OCI-M2 (cell line): ENCODE measurements around the gene NPR3.

Experiments used
- DNase-seq: peaks from one replicate; lab custom pipeline; 2025; ENCODE audit not compliant: unreplicated experiment; lab: John Stamatoyannopoulos, UW

NPR3 gene

DNA sequence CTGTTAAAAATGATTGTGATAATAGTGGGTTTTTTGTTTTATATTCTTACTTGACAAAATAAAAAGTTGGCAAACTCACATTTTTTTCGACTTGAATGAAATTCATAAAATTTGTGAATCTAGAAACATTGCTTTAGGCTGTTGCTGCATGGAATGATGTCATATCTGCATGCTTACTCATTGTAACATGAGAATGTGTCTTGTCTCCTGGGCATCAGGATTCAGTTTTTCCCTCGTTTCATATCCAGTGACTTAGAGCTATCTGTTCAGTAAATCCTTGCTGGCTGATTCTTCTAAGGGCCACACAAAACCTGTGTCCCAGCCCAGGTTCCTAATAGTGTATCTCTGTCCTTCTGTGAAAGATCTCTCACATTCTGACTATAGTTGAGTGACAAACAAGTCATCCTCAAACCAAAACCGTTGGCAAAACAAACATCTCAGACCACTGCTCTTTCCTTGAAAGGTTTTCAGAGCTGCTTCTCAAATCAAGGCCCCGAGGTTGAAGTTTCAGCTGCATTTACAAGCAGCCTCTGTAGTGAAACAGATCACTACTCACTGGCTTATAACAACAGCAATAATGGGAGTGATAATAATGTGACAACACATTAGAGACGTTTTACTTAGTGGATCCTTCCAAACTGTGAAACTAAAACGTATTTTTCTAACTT is 95.0 kb downstream of the NPR3 start:
- no peak for DNase-seq

DNA sequence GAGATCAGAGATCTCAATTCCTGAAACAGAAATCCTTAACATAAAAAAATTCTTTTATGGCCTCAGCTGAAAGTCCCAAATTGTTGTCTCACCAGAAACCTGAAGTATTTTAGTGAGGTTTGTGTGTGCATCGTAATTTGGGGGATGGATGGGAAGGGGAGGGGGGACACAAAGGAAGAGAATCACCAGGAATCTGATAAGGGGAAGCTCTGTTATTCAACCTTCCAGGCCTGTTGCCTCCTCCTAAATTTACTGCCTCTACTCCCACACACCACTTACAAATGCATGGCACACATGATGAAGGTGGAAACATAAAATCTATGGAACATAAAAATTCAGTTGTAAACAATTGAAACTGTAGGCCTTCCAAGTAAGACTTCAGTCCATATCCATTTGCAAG is 97.7 kb downstream of the NPR3 start:
- DNase-seq = no peak

DNA sequence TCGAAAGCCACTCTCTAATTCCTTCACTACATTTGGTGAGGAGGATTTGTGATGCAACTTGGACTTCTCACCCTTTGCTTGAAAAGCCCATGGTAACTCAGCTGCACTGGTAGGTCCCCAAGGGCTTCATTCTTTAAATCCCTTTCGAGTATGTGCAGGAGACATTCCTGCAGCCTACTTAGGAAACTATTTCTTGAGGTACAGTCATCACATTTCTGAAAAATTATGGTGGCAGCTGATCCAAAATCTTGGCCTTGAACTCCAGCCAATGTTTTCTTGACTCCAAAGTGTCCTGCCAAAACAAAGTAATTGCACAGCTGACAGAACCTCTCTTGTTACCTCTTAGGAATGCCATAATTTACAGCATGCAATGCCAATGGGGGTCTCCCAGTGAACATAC is 99.7 kb downstream of the NPR3 start:
- no peak for DNase-seq

DNA sequence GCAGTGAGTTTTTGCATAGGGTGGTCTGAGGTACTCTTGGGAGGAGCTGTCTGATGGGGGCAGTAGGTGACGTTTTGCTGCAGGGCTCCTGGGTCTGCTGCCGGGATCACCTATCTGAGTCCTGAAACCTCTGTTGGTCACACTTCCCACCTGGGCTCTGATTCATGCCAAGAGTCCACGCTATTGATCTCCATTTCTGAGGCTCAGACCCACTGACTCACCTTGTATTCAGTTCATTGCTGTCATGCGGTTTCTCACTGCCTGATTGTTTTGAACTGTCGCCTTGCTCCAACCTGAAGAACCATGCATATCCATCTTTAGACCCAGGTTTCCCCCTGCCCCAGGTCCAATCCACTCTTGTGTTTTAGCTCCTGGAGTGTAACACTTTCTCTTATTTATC is 101.3 kb downstream of the NPR3 start:
- DNase-seq = no peak

DNA sequence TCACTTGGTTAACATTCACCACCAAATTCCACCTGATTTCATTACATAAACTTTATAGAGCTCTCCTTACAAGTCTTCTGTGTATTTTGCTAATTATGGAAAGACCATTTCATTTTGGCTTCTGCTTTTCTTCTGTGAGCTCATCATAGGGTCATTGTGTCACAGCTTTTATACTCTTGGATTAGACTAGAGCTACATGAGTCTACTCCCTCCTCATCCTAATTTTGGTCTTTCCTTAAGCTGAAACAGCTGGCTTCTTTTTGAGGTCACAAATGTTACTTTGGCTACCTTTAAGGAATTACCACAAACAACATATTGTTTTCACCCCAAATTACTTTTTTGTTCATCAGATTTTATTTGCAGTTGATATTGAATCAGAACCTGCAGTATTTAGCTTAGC is 103.0 kb downstream of the NPR3 start:
- DNase-seq = no peak

DNA sequence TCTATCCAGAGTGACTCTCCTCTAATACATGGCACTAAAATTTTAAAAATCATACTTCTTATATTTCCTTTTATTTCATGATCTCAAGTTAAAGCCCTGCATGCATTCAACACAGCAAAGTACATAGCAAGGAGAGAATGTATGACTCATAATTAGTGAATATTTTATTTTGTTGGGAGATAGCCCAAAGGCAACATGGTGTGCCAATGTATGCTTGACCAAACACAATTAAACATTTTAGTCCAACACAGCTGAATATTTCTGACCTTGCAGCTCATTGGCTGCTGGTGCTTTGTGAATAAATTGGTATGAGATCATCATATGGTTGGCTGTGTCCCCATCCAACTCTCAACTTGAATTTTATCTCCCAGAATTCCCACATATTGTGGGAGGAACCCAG is 103.5 kb downstream of the NPR3 start:
- DNase-seq = no peak

DNA sequence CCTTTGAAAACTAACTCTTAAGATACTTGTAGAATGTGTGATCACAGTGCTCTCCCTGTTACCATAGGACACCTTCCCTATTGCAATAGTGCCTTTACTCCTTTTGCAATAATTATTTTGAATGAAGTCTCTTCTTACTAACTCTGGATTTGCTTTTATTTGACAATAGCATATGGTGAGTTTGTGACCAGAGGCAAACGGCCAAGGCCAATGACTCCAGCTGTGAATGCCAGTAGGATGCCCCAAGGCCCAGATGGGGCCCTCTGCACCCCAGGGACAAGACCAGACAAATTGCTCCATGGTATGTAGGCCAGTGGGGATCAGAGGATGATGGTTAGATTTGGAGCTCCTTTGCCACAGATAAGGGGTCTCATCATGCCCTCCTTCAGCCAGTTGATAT is 116.9 kb downstream of the NPR3 start:
- no peak for DNase-seq

DNA sequence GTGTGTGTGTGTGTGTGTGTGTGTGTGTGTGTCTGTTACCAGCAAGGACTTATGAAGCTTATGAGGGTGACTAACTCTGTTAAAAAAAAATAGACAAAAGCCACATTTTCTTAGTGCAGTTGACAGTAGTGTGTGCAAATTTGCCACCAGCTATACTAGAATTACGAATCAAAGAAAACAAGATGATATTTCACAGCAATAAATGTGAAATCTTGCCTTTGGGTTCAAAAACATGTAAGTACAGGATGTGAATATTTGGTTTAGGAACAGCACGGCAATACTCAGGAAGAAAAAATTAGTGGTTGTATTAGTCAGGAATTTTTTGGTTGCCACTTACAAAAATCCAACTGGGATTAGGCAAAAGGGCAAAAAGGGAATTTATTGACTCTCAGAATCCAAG is 117.4 kb downstream of the NPR3 start:
- DNase-seq = no peak

DNA sequence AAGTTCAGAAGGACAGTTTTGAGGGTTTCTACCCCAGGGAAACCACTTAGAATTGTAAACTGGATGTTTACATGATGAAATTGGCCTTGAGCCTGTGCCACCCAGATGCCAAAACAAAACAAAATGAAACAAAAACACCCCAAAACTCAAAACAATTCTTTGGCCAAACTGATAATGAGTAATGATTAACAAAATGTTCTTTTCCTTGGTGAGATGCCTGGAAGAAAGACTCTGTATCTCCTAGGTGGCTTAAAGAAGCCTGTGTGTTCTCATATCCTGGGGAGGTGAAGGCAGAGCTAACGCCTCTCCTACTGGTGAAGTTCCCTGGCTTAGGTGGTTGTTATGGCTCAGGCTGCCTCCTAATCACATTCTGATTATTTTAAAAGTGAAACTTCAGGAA is 120.5 kb downstream of the NPR3 start:
- DNase-seq = no peak

DNA sequence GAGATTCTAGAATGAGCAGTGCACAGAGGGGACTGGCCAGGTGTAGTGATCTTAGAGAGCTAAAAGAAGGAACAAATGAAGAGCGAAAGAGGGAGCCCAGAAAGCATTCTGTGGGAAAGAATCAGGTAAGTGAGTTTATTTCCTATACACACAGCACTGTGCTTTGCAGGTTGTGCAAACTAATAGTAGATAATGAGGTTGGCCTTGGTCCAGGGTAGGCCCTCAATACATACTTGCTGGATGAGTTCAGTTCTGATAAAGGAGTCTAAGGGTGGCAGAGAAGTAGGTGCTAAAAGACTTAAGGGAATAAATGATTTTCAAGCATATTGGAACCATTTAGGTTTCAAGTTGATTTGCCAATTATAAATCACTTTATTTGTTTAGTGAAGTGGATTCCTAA is 122.0 kb downstream of the NPR3 start:
- no peak for DNase-seq

DNA sequence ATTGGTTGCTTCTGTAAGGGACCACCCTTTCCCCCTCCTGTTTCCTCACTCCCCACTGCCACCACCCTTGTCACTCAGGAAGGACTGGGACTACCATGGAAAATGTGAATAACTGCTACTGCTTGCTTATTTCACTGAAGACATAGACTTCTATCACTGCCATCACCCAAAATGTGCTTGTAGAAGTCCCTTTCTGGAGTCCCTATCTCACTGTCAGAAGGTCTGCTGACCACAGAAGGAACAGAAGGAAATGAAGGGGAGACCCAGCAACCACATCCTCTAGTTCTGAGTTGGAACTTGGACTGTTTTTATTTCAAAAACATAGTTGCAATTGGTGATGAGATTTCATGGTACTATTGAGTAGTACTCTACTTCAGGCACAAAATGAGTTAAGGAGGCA is 122.5 kb downstream of the NPR3 start:
- no peak for DNase-seq

DNA sequence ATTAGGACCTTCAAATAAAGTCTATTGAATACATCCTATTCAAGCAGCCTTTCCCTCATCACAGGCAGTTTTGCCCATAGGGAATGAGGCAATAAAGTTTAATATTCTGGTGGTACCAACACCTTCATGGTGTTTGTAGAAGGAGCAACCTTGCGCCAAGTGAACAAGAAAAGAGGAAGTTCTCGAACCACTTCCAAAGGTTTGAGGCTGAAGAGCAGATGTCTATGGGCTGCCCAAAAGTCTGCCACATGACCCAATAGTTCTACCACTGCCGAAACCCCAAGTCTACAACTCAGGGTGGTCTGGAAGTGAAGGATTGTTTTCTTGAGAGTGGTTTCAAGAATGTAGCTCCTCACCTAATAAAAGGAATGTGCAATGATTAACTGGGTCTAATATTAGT is 123.1 kb downstream of the NPR3 start:
- no peak for DNase-seq

DNA sequence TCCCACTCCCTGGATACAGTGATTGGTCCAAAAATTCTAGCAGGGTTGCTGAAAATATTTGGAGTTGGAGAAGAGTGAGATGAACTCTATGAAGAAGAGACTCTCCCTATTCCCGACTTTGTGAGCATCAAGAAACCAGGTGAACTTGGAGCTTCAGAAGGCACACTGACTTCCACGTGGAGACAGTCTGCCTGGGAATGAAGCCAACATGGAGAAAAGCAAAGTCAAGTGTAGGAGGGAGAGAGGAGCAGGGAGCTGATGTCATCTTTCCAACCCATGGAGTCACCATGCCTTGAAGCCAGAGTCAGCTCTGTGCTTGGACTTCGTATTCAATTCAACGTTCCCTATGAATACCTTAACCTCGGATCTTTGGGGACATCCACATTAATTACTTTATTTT is 125.1 kb downstream of the NPR3 start:
- no peak for DNase-seq

DNA sequence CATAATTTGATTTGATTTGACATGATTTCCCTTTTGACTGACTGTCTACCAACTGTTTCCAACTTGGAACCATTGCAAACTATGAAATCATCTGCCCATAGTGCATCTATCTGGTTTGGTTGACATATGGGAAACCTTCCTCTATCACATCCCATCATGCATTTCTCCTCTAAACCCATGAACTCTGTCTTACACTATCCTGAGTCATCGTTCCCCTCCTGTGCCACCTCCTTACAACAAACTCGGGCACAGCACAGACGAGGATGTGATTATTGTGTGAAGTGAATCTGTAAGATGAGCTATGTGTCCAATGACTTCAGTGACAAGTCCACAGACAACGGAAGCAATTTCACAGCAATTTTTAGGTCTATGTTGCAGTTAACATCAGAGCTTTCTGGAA is 126.1 kb downstream of the NPR3 start:
- DNase-seq = no peak

DNA sequence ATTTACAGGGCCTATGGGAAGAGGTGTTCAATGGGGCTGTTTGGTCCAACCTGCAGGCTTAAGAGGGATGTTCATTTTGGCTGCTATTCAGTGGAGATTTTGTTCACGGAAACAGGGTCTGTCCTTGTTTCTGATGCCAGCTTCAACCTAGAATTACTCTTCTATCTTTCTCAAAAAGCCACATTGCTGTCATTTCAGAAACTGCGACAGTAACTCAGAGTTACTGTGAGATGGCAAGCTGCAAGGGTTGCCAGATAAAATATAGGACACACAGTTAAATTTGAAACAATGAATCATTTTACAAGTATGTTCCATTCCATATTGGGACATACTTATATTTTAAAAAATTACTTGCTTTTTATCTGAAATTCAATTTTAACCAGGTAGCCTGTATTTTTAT is 128.0 kb downstream of the NPR3 start:
- no peak for DNase-seq

DNA sequence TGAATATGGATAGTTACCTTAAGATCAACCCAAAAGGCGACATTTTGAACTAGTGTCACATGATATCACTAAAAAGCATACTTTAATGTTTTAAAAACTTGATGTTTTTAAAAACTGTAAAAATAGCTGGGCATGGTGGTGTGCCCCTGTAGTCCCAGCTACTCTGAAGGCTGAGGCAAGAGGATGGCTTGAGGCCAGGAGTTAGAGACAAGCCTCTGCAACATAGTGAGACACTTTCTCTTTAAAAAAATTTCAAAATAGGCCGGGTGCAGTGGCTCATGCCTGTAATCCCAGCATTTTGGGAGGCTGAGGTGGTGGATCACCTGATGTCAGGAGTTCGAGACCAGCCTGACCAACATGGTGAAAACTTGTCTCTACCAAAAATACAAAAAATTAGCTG is 129.5 kb downstream of the NPR3 start:
- no peak for DNase-seq
